Inflammatory macrophage (primary cell): Measurements from ENCODE around the gene MEGF6.
"Not testable (repeated sequence)": the region's sequence is repeated elsewhere in the genome, so short reads cannot be mapped to it uniquely, and the experiment has no call there.

ENCODE experiments used
- DNase-seq, 2 donors: peaks; one replicate each; pipeline ENCODE4 v3.0.0-alpha.2; 2020 to 2022

The MEGF6 gene

GRCh38 chr1:3590139-3590763, 21.1 kb downstream of the MEGF6 start:
- no peak for DNase-seq

DNA sequence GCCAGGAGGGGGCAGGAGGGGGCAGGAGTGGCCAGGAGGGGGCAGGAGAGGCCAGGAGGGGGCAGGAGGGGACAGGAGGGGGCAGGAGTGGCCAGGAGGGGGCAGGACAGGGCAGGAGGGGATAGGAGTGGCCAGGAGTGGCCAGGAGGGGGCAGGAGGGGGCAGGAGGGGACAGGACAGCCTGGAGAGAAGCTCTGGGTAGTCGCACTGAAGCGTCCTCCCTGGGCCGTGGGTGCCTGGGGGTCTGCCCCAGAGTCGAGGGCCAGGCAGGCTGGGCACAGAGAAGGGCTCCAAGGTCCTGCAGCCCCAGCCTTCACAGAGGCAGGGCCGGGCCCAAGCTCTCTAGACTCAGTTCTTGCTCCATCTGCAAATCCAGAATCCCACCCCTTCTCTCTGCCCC, 22.9 kb downstream of the MEGF6 start:
- no peak for DNase-seq

DNA sequence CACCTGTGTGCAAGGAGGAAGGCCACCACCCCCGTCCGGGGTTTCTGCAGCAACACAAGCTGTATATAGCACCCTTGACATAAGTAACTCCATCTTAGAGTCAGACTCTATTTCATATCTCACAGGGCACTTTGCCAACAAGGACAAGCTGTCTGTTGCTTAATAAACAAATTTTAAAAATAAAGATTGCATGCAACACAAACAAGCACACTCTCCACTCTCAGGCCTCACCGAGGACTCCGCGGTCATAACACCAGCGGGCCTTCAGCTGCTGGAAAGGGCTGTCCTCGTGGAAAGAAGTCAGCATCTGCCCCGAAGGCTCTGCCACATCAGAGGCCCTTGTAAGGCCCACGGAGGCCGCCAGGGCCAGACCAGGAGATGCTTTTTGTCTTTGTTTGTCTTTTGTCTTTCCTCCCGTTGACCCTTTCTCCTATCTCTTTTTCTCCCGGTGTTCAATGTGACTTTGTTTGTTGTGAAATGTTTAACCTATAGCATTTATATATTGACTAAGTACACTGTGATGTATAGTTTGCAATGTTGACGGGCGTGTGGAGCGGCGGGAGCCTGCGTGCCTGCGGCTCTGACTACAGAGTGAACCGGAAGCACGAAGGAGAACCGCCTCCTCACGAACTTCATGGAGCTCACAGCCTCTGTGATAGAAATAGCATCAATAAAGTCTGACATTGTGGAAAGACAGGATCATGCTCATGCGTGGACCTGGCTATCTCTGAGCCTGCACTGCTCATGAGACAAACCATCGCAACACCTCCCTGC, 24.1 kb downstream of the MEGF6 start:
- no peak for DNase-seq

- peak in 1 of 2 donors; percentile 30 for DNase-seq
Measured at GRCh38 chr1:3585940-3586568, 25.3 kb downstream of the MEGF6 start.

DNA sequence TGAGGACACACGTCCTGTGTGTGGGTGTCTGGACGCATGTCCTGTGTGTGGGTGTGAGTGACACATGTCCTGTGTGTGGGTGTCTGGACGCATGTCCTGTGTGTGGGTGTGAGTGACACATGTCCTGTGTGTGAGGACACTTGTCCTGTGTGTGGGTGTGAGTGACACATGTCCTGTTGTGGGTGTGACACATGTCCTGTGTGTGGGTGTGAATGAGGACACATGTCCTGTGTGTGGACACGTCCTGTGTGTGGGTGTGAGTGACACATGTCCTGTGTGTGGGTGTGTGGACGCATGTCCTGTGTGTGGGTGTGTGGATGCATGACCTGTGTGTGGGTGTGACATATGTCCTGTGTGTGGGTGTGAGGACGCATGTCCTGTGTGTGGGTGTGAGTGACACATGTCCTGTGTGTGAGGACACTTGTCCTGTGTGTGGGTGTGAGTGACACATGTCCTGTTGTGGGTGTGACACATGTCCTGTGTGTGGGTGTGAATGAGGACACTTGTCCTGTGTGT, 25.9 kb downstream of the MEGF6 start:
- DNase-seq = peak in 1 of 2 donors; percentile 20

- no peak for DNase-seq
Measured at GRCh38 chr1:3584915-3585314, 26.4 kb downstream of the MEGF6 start.

GRCh38 chr1:3583751-3584150, 27.6 kb downstream of the MEGF6 start:
- not testable (repeated sequence) for DNase-seq

GRCh38 chr1:3581296-3582036, 29.8 kb downstream of the MEGF6 start:
- no peak for DNase-seq

DNA sequence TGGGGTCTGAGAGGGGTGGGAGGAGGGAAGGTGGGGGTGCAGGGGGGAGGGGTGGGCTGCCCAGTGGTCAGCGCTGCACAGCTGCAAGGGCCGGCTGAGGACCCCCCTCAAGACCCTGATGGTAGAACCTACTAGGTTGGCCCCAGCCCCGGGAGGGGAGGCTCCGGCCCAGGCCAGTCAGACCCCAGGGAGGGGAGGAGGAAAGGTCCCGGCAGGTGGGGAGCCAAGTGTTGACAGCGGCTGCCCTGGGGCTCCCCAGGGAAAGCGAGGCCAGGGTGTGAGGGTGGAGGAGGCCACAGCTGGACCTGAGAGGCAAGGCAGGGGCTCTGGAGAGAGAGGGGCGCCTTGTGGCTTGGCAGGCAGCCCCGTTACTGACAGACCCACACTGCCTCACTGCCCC, 31.1 kb downstream of the MEGF6 start:
- no peak for DNase-seq

DNA sequence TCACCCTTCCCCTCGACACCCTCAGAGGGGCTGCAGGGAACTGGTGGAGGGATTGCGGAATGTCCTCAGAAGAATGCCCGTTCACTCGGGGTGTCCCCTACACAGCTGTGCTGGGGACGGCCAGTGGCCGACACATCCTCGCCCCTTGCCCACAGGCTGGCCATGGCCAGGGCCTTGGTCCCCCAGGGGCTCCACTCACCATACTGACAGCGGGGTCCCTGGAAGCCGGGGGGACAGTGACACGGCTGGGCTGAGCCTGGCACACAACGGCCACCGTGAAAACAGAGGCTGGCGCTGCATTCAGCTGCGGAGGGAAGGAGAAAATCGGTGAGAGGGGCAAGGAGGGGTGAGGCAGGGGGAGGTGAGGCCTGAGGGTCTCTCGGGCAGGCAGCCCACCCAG, 31.7 kb downstream of the MEGF6 start:
- DNase-seq = no peak

GRCh38 chr1:3578906-3579305, 32.4 kb downstream of the MEGF6 start:
- no peak for DNase-seq

DNA sequence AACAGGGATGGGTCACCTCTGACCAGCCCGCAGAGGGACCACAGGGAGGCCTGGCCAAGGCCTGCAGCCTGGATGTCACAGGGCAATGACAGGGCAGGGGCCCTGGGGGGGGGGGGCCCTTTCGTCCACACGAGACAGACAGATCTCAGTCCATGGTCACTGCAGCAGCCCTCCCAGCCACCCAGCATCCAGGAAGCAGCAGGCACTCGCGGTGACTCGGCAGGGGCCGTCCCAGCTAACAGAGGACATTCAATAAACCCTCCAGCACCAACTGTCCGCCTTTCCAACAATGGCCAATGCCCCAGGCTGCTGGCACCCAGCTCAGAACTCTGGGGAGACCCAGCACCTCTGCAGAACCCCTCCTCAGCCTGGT, 32.9 kb downstream of the MEGF6 start:
- no peak for DNase-seq

- DNase-seq = no peak
Measured at GRCh38 chr1:3577711-3578432, 33.4 kb downstream of the MEGF6 start.

DNA sequence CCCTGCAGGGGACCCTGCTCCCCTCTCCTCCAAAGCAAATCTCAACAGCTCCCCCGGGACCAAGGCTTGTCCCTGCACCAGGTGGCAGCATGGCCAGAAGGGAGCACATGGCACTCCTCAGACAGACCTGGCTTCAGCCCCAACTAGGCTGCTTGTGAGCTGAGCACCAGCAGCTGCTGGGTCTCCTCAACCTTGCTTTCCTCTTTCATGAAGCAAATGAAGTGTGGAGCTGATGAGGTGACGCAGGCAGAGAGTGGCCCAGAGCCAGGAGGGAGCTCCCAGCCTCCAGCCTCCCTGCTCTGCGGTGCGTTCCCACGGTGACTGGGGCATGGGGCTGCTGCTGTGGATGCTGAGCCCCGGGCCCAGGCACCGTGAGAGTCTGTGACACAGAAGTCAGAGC, 34.0 kb downstream of the MEGF6 start:
- no peak for DNase-seq

DNA sequence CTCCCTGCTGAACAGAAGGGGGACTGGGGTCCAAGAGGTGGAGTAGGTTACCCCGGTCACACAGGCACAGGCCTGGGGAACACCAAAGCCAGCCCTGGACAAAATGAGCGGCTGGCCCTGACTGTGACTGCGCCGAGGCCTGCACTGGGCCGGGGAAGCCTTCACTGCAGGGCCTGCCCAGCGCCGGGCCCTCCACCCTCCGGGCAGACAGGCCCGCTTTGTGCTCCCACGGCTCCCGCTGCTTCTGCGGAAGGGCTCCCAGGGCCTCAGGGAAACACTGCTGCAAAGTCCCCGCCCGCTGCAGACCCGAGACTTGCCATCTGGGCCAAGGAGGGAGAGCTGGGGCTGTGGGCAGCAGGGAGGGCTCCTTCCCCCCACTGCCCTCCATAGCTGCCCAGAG, 35.3 kb downstream of the MEGF6 start:
- DNase-seq = no peak

- DNase-seq = not testable (repeated sequence)
Measured at GRCh38 chr1:3575515-3575914, 35.8 kb downstream of the MEGF6 start.

DNA sequence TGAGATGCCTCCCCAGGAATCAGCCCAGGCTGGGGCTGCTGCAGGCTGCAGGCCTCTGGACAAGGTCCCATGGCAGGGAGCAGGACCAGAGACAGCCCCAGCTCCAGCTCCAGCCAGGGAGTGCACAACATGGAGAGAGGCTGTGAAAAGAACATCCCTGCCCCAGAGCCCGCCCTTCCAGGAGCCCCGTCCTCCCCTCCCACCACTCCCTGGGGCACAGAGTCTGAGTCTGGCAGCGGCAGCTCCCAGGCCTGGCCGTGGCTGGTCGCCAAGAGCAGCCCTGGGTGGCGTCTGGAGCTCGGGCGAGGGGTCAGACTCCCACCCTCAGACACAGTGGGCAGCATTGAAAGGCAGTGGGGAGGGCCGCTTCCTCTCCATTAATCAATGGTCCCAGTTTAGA, 37.8 kb downstream of the MEGF6 start:
- no peak for DNase-seq

GRCh38 chr1:3572638-3573037, 38.7 kb downstream of the MEGF6 start:
- not testable (repeated sequence) for DNase-seq

GRCh38 chr1:3571263-3571662, 40.0 kb downstream of the MEGF6 start:
- DNase-seq = no peak

GRCh38 chr1:3570066-3570986, 41.0 kb downstream of the MEGF6 start:
- no peak for DNase-seq

DNA sequence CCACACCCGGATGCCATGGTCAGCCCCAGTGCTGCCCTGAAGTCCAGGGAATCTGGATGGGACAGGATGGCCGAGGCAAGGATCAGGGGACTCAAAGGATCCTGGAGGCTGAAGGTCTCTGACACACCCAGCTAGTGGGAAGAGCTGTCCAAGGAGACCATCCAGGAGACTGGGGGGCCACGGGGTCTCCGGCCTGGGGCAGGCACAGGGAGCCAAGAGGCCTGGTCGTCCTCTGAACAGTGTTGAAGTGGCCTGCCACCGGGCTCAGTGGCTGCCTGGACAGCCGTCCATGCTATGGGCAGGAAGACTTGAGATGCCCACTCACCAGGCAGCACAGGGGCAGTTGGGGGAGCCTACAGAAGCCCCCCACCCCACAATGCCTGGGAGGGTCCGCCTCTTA, 41.9 kb downstream of the MEGF6 start:
- DNase-seq = no peak
